ENCODE measurements around the gene C14orf39.
"Not testable (repeated sequence)": the region's sequence is repeated elsewhere in the genome, so short reads cannot be mapped to it uniquely, and the experiment has no call there.

Gene C14orf39

DNA sequence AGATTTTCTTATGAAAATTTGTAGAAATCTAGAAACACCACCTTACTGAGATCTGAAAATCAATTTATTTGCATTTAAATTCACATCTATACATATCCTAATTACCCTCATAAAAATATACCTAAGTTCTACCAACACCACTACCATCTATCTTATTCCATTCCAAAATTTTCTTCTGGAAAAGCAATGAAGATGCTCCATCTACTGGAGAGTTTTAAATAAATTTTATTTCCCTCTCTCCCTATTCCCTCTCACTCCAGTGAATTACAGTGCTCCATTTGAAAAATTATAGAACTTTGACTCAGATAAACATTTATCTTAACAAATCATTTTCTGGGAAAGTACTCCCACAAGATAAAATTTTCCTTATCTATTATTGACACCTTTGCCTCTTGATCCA, 2.3 kb upstream of the C14orf39 start:
- no peak for DNase-seq (ENCODE audit: low spot score)

GRCh38 chr14:60487211-60487610, 1.3 kb upstream of the C14orf39 start:
- no peak for DNase-seq (ENCODE audit: low spot score)

DNA sequence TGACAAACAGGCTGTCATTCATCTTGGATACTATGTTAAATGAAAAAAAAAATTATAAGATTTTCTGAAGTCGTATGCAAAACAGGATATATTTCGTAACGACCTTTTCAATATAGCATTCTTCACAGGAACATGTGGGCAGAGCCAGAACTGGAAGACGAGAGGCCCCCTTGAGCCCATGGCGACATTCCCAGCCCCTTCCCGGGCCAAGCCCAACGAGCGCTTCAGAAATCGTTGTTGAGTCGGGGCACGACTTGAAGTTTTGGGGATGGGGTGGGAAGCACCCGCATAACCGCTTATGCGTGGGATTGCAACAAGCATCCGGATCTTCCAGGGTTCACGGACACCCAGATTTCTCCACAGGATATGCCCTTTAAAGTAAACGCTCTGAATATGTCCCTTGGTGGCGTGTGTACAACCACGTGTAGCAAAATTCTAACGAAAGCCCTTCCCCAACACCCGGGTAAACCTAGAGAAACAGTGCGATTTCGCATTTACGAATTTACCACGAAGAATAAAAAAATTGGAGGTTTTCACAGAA, 736 bp downstream of the C14orf39 start:
- no peak for DNase-seq (ENCODE audit: low spot score)

DNA sequence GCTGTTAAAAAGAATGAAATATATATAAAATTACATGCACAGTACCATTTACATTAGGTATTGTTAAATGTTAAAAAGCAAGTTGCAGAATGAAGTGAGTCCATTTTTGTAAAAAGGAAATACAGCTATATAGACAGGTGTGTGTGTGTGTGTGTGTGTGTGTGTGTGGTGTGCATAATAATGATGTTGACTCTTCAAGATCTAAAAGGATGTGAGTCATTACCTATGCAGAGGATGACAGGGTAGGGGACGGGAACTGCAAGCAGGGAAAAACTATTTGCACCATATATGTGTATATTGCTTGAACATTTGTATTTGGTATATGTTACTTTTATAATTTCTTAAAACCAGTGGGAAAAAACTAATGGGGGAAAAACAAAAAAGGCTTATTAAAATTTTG, 3.1 kb downstream of the C14orf39 start:
- DNase-seq (ENCODE audit: low spot score), result no peak

DNA sequence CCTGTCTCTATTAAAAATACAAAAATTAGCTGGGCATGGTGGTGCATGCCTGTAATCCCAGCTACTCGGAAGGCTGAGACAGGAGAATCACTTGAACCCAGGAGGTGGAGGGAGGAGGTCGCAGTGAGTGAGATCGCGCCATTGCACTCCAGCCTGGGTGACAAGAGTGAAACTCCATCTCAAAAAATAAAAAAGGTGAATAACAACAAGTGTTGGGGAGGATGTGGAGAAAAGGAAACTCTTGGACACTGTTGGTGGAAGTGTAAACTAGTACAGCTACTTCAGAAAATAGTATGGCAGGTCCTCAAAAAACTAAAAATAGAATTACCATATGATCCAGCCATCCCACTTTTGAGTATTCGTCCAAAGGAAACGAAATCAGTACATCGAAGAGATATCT, 5.6 kb downstream of the C14orf39 start:
- DNase-seq (ENCODE audit: low spot score), result not testable (repeated sequence)

DNA sequence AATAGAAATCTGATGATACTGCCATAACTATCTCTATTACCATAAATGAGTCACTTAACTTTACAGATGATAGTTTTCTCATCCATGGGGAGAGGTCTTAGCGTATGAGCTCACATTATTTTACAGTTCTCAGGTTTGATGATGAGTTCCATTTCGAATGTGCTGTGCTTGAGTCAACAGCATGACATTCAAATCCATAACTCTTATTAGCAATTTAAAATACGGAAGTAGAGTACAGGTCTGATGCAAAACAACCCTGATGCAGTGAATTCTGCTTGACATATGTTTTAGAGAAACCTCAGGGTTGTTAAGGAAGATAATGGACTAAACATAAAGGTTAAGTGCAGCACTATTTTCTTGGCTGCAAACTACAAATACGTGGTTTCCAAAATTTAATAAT, 30.0 kb downstream of the C14orf39 start:
- no peak for DNase-seq (ENCODE audit: low spot score)

- no peak for DNase-seq (ENCODE audit: low spot score)
Observed at GRCh38 chr14:60430276-60430675, 55.6 kb downstream of the C14orf39 start.

DNA sequence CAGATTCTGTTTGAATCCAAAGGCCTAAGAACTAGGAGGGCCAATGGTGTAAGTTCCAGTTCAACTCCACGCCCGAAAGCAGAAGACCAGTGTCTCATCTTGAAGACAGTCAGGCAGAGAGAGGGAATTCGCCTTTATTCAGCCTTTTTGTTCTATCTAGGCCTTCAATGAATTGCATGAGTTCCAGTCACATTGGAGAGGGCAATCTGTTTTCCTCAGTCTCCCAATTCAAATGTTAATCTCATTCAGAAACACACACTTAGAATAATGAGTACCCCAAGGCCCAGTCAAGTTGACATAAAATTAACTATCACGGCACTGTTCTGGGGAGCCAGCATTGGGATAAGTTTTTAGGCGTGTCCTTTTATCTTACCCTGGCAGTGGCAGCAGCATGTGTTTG, 65.8 kb downstream of the C14orf39 start:
- DNase-seq (ENCODE audit: low spot score), result no peak

GRCh38 chr14:60397550-60397949, 88.3 kb downstream of the C14orf39 start:
- DNase-seq (ENCODE audit: low spot score), result not testable (repeated sequence)

DNA sequence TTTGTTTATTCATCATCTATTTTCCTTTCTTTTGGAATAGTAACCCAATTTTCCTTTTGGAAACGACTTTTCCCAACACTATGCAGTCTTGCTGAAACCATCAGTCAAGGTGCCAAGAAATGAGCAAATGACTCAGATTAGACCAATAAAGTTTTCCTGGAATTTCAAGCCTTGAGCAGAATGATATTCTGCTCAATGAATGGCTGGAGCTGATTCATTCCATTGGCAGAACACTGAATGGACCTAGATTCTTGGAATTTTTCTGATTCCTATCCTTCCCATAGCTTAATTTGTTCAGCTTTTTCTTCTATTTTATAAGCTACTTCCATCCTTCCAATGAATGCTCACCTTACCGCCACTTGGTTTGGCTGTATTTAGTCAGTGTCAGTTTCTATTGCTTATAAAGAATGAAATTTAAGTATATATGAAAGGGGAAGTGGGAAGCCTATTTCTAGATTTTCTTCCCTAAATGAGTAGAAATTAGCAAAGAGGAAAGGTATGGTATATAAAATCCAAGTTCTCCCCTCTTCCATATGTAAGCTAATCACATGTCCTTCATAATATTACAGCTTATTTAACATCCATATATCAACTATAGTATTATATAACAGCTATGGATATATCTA, 89.0 kb downstream of the C14orf39 start:
- DNase-seq (ENCODE audit: low spot score), result no peak
